ENCODE data around the gene ERMARD.

Gene ERMARD

DNA sequence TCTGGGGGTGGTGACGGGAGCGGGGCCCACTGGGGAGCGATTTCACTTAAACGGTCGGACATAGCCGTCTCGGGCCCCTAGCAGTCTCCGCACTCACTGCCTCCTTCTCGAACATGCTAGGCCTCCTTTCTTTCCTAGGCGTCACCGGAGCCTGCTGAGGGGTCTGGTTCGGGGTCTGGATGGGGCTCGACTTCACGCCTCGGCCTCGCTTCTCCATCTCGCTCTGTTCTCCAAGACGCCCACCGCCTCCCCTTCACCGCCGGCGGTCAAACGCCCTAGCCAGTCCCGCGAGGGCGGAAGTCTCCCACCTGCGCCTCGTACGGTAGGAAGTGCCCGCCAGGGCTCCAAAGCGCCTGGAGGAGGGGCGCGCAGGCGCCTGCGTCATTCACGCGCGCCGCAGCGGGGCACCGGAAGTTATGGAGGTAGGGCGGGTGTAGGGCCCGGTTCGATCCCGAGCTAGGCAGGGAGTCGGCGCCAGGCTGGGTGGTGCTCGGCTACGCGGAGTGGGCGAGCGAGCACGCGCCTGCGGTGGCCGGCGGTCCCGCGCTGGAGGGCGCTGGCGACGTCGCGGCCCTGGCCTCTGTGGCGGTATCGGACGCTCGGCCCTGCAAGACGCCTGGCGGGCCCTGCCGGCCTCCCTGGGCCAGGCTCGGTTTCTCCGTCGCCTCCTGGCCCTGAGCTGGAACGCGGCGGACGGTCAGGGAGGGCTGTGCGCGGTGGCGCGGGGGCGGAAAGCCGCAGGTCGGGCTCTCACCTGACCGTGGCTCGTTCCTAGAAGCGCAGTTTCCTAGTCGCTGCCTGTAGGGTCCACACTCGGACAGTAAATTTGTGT is at the start of gene ERMARD, which contains the start of gene DYNLT2:
Gene ERMARD, plus strand, starts transcription at position 381 of the 832 bp plus-strand sequence. Its CDS starts 36 bp downstream, at position 417.
Gene DYNLT2, minus strand, starts transcription at position 331 of the 832 bp plus-strand sequence. Its CDS starts 114 bp downstream, at position 217.
- peak; percentile 92 for DNase-seq (ENCODE audit: low spot score)

- DNase-seq (ENCODE audit: low spot score): peak; percentile 95
Observed at GRCh38 chr6:169701954-169702839, 49.2 kb upstream of the ERMARD start, which contains the start of the genes C6orf120 and WDR27. Gene C6orf120 (plus strand): TSS chr6:169702126. CDS start chr6:169702460, 334 bp downstream. Gene WDR27 (minus strand): TSS chr6:169702029. CDS start chr6:169689005, 13,024 bp downstream.

GRCh38 chr6:169702840-169703246 is 48.6 kb upstream of the ERMARD start:
- DNase-seq (ENCODE audit: low spot score): no peak

DNA sequence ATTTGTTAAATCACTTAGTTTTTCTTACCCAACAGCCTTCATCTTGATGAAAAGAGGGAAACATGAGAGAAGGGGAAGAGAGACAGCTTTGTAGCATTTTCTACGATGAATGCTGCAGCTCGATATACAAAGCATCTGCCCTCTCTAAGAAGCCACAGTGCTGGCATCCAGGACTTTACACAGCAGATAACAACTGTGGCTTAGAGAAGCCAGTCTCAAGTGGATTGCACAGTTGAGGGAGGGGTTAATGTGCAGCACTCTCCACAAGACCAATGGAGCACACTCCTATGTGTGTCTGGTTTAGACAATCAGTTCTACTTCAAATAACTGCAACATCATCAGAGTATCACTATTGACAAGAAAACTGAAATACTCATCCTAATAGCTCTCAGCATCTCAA is 43.6 kb upstream of the ERMARD start:
- no peak for DNase-seq (ENCODE audit: low spot score)

DNA sequence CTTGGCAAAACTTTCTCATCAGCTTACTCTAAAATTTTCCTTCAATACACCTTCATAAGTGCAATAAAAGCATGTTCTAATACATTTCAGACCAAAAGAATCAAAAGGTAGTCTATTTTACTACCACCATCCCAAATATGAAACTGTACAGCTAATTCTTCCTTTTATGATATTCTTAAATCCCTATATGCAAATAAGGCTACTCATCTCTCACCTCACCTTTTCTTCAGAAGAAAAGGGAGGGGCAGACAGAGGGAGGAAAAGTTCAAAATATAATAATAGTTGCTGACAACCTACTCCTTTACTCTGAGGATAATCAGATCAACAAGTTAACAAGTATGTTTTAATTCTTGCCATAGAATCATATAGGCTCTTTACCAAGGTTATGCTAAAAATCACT is 42.1 kb upstream of the ERMARD start:
- DNase-seq (ENCODE audit: low spot score): no peak

DNA sequence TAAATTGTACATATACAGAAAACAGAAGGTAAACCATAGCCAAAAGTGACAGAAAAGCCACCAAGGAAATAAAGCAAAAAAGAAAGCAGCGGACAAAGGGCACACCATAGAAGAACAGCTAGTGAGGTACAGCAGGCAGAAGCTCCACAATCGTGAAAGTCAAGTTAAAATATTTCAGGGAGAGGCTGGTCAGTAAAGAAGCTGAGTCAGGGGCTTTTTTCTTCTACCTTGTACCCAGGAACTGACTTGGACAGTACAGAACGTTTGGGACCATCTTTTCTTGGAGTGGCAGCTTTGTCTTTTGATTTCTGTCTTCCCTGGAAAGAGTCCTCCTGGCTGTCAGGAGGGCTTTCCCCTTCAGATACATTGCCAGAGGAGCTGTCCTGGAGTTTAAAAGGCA is 41.4 kb upstream of the ERMARD start:
- no peak for DNase-seq (ENCODE audit: low spot score)

DNA sequence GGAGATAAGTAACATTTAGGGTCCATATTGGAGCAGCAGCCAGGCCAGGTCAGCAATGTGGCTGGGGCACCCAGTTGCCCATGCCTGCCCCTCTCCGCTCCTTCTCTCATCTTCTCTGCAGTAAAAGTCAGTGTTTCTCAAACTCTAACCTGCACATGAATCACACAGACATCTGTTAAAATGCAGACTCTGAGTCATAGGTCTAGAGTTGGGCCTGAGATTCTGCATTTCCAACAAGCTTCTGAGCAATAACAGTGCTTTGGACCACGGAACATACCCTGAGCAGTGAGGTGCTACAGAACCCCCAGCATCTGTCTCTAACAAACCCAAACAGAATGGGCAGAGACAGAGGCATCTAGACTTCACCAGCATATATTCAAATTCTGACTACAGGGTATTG is 37.2 kb upstream of the ERMARD start:
- no peak for DNase-seq (ENCODE audit: low spot score)

DNA sequence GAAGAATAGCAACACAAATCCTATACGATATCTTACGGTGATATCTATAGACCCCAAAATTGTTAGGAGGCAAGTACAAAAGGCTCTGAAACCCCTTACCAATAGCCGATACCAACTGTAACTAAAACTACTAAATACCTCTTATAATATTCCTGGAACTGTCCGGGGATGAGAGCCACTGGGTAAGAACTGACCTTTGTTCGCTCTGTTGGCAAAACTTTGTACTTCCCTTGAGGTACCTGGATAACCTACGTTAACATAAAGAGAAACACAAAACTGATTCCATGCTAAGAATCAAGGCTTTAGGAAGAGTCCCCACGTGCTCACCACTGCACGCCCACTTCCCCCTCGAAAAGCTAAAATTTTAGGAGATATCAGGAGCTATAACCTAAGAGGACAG is 36.8 kb upstream of the ERMARD start:
- no peak for DNase-seq (ENCODE audit: low spot score)

DNA sequence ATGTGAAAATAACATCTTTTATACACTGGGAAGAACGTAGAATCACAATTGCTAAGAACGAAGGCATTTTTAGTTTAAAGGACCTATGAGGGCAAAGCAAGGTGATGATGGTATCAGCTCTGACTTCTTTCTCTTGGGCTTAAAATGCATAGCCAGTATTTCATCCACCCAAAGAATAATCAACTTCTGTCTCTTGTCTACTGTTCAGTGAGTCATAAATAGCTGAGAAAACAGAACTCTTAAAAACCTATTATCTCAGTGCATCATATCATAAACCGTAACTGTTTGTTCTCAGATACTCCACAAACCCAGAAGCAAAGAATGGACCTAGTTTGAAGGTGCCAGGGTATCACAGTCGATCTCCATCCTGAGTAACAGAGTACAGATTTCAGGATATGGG is 32.3 kb upstream of the ERMARD start:
- no peak for DNase-seq (ENCODE audit: low spot score)

- DNase-seq (ENCODE audit: low spot score): no peak
Observed at GRCh38 chr6:169720207-169720855, 31.1 kb upstream of the ERMARD start.

DNA sequence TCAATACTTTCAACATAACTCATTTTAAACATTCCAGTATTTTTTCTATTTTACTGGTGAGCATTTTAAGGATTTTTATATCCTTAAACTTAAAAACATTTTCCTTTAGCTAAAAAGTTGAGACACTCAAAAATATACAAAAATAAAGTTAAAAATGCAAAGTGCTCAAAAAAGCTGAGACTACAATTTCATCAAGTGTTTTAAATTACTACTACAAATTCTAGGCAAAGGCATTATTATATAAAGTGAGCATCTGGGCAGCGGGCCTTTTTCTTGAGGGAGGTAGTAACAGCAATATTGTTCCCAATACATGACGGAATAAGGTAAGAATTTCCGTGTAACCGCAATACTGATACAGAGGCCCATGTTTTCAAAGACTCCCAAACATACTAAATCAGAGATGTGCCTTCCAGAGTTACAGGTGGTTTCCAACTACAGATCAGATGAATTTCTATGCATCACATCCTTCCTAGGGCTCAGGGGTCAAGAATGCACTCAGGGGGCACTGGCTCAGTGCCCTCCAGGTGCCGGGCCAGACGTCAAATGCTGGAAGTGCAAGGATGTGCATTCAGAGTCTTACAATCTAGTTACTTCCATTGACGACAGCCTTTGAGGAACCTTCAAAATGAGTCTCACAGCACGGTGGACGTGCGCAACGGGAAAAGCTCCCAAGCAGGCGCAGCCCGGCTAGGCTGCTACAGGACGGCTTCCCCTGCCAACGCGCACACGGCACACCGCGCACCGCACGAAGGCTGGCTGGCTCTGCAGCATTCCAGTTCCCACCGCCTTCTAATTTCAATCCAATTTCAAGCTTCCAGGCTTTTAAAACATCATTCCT is 28.8 kb upstream of the ERMARD start:
- DNase-seq (ENCODE audit: low spot score): peak; percentile 33

DNA sequence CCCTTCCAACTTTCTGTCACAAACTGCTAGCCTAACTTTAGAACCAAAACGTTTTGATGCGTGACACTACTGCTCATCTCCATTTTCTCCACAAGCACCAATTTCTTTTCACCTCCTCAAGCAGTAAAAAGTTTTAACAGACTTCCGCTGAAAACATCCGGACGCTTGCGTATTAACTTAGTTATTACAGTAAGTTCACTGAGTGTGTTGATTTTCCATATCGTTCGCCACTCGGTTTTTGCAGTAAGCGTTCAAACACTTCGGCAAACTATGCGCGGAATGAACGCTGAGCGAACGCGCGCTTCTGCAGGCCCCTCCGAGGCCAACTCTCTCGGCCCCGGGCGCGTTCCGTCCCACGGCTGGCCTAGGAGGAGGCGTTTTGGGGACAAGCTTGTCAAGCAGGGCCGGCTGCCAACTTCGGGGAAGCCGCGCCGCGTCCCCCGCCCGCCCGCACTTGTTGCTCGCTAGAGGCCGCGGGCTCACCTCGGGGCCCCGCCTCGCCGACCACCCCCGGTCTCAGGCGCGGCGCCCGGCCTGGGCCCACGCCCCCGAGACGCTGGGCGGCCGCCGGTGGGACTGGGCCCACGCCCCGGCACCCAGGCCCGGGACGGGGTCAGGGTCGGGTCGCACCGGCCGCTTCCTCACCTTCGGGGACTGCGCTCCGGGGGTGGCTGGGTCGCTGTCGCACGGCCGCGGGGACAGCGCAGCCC is 28.1 kb upstream of the ERMARD start:
- DNase-seq (ENCODE audit: low spot score): peak; percentile 53

DNA sequence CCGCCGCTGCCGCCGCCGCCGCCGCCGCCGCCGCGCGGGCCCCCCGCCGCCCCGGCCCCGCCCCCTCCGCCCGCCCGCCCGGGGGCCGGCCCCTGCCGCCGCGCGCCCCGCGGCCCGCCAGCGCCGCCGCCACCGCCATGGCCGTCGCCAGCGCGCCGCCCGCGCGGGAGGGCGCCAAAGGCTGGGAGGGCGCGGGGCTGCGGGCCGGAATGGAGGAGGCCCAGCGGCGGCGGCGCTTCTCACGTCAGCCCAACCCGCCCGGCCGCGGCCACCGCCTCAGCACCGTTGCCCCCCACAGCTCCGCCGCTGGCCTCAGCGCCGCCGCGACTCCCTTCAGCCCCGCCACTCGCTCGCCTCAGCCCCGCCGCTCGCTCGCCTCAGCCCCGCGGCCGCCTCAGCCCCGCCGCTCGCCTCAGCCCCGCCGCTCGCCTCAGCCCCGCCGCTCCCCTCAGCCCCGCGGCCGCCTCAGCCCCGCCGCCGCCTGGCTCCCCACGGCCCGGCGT is 27.4 kb upstream of the ERMARD start:
- peak; percentile 42 for DNase-seq (ENCODE audit: low spot score)

DNA sequence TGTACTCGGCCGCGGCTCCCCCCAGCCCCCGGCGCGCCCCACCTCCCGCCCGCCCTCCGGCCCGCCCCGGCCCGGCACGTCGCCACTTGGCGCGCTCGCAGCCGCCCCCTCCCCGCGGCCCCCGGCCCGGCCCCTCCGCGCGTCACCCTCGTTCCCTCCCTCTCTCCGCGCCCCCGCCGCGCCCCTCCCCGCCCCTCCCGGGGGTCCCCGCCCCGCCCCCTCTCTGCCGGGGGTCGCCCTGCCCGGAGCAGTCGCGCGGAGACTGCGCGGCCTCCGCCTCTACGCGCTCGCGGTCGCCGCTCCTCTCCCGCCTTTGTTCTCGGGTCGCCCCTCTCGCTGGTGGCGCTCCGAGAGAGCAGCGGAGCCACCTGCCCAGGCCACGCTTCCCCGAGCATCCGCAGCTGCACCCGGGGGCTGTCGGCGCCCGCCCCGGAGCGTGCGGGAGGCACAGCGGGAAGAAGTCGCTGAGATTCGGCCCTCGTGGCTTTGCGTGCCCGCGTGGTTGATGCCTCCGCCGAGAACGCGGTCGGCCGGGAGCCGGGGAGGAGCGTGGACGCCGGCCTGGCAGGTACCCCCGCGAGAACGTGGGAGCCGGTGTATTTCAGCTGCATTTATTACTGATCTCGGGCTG is 26.8 kb upstream of the ERMARD start, which contains the start of gene PHF10:
Gene PHF10, minus strand, starts transcription at position 7 of the 631 bp plus-strand sequence. CDS start 569 bp downstream, outside the sequence.
- DNase-seq (ENCODE audit: low spot score): no peak

GRCh38 chr6:169725125-169726048 is 26.0 kb upstream of the ERMARD start:
- no peak for DNase-seq (ENCODE audit: low spot score)

DNA sequence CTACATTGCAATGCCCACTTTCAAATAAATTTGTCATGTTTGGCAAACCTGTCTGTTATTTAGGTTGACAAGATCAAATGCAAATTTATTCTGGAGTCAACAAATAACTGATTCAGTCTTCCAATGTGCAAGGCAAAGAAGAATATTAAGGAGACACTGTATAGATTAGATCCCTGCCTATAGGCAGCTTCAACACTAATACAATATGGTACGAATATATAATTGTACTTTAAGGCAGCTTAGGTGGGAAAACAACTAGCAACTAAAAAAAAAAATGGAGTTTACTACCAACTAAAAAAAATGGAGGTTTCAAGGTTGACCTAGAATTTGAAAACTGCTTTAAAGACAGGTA is 25.4 kb upstream of the ERMARD start:
- no peak for DNase-seq (ENCODE audit: low spot score)

DNA sequence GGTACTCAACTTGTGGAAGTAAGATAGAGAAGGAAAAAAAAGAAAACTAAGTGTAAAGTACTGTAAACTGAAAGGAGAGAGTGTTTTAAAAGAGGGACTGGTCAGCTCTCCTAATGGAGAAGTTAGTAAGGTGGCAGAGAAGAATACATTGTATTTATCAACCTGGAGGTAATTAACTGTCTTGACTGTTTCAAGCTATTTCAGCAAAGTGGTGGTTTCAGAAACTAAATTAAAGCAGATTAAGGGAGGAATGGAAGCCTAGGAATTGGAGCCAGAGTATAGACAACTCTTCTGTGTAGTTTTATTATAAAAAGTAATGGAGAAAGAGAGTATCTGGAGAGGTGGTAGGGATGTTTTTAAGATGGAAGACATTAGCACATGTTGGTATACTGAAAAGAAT is 24.5 kb upstream of the ERMARD start:
- no peak for DNase-seq (ENCODE audit: low spot score)

DNA sequence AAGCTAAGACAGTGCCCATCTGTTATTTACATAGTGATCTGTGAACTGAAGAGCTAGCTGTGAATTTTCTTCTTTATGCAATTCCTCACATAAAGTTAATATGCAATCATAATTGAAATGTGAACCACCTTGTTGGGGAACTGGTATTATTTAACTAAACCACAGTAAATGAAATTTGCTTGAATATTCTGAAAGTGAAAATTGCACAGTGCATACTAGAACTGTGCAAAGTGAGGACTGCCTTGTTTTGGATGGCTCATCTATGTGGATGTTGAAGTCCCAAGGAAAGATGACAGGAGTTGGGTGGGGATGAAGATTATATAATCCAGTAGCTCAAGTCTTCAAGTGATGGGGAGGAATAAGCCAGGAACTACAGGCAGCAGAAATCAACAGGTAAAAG is 21.5 kb upstream of the ERMARD start:
- DNase-seq (ENCODE audit: low spot score): no peak

All from LoVo (cell line).